Stimulated activated naive CD8-positive, alpha-beta T cell treated with anti-CD3 and anti-CD28 coated beads, Interleukin-15, Interleukin-2, amounts not matched to agents 100 ng/mL and 50 ng/mL, for 24 hours (primary cell): ENCODE results near the gene ASIP.
"Not testable (repeated sequence)": the region's sequence is repeated elsewhere in the genome, so short reads cannot be mapped to it uniquely, and the experiment has no call there.

Source experiments
- H3K27ac Mint-ChIP-seq: one replicate; pipeline ENCODE4 v1.8.0; 2021; ENCODE audit warnings: mild to moderate bottlenecking, mixed read lengths
- H3K27me3 Mint-ChIP-seq: one replicate; pipeline ENCODE4 v1.8.0; 2021; ENCODE audit warnings: mixed read lengths
- H3K36me3 Mint-ChIP-seq: one replicate; pipeline ENCODE4 v1.8.0; 2021; ENCODE audit warnings: low read depth, mixed read lengths
- H3K4me1 Mint-ChIP-seq: one replicate; pipeline ENCODE4 v1.8.0; 2021; ENCODE audit warnings: low read depth, mixed read lengths
- H3K4me3 Mint-ChIP-seq: one replicate; pipeline ENCODE4 v1.8.0; 2021; ENCODE audit warnings: mild to moderate bottlenecking, mixed read lengths
- H3K9me3 Mint-ChIP-seq: one replicate; pipeline ENCODE4 v1.8.0; 2021; ENCODE audit warnings: mixed read lengths

The ASIP gene

DNA sequence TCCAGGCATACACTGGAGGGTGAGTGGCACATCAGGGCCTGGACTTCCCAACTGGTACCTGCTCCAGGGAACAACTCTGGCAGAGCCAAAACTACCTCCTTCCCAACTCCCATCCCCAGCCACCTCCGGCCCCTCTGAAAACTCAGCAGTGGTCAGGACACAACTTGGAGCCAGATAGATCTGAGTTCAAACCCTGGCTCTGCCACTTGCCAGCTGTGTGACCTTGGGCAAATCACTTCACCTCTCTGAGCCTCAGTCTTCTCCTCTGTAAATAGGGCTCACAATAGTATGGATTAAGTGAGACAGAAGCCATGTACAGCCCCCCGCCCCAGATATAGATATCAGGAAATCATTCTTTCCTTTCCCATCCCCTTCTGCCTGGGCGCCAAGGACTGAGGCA, 51.3 kb downstream of the ASIP start:
- Mint-ChIP-seq H3K27ac (no peak overlapping the region), H3K4me3 (no peak overlapping the region), H3K36me3 (peaks cover 74% of the 10 kb centered on the region), H3K9me3 (no peaks in the 10 kb centered on the region), H3K27me3 (no peaks in the 10 kb centered on the region), H3K4me1 (no peaks in the 10 kb centered on the region)

DNA sequence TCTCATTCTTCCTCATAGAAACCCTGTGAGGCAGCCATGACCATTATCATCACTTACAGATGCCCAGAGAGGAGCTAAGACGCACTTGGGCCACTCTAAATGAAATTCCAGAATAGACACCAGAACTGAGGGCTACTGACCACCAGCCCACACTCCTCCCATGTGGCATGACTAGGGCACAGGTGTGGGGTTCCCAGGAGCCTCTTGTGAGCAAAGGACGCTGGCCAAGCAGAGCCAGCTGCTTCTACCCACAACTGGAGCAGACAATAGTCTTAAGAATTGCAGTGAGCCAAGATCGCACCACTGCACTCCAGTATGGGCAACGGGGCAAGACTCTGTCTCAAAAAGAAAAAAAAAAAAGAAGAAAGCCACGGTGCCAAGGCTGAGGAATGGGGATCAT, 51.9 kb downstream of the ASIP start:
- H3K4me1 Mint-ChIP-seq: no peaks in the 10 kb centered on the region
- no peaks in the 10 kb centered on the region for H3K9me3 Mint-ChIP-seq
- no peaks in the 10 kb centered on the region for H3K27me3 Mint-ChIP-seq
- no peak overlapping the region for H3K4me3 Mint-ChIP-seq
- H3K27ac Mint-ChIP-seq: no peak overlapping the region
- H3K36me3 Mint-ChIP-seq: peaks cover 70% of the 10 kb centered on the region

DNA sequence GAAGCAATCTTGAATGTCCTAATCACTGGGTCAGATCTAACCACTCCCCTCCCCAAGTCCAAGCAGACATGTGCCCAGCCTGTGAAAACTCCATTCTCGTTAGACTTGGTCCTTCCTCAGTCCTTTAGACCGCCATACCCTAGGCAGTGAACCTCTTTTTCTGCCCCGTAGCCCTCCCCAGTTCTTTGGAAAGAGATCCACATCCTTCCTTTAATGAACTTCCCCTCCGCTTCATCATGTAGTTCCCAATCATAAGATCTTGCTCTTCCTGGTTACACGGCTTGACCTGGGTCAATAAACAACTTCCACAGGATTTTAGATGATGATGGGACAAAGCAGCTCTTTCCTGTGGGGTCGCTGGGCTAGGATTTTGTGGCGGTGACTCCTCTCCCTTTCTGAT, 52.4 kb downstream of the ASIP start:
- Mint-ChIP-seq H3K4me3 (no peak overlapping the region), H3K27me3 (no peaks in the 10 kb centered on the region), H3K9me3 (no peaks in the 10 kb centered on the region), H3K27ac (no peak overlapping the region), H3K4me1 (no peaks in the 10 kb centered on the region), H3K36me3 (peaks cover 65% of the 10 kb centered on the region)

DNA sequence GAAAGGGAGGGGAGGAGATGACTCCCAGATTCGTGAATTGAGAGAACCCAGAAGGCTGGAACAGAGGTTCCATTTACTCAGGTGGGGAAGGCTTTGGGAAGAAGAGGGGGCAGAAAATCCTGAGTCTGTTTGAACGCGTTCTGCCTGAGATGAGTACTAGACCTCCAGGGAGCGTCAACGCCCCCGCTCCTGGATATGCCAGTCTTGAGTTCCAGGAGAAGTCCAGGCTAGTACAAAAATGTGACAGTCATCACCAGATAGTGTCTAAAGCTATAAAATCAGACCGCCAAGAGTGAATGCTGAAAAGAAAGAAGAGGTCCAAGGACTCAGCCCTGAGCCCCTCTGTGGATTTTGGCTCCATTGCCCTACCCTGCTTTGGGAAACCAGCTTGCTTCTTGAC, 53.3 kb downstream of the ASIP start:
- Mint-ChIP-seq H3K4me3 (no peak overlapping the region), H3K4me1 (no peaks in the 10 kb centered on the region), H3K9me3 (no peaks in the 10 kb centered on the region), H3K27me3 (no peaks in the 10 kb centered on the region), H3K36me3 (peaks cover 61% of the 10 kb centered on the region), H3K27ac (no peak overlapping the region)

DNA sequence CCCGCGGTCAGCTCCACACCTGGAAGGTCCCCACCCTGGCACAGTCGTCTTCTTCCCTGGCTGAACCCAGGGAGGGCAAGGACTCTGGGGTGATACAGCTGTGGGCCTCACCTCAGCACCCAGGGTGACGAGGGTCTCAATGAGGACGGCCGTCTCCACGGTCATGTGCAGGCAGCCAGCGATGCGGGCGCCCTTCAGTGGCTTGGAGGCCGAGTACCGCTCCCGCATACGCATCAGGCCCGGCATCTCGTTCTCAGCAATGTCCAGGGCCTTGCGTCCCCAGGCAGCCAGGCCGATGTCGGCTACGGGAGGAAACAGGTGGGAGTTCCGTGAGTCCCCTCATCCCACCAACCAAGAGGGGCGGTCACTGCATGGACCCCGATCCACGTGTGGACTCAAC, 54.1 kb downstream of the ASIP start:
- peaks cover 54% of the 10 kb centered on the region for H3K36me3 Mint-ChIP-seq

DNA sequence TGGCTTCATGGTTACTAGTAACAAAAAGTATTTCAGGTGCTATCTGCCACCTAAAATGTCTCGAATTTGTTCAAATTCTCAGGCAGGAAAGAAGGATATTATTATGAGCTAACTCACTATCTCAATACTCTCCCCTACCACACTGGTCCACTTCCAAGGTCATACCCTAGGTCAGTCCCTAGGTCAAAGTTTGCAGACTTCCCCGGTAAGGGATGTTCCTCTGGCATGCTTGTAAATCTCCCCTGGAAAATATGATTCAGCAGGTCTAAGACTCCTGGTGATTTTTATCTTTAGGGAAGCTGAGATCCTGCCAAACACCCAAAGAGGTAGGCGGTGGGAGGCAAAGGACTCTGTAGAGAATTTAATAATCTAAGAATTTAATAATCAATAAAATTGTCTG, 55.2 kb downstream of the ASIP start:
- Mint-ChIP-seq H3K36me3 (peaks cover 44% of the 10 kb centered on the region), H3K4me1 (no peaks in the 10 kb centered on the region), H3K4me3 (no peak overlapping the region), H3K27ac (no peak overlapping the region), H3K27me3 (no peaks in the 10 kb centered on the region), H3K9me3 (no peaks in the 10 kb centered on the region)

More for the DNA sequence above, 54.1 kb downstream of the ASIP start:
- H3K27ac Mint-ChIP-seq: no peak overlapping the region
- H3K4me3 Mint-ChIP-seq: no peak overlapping the region
- H3K27me3 Mint-ChIP-seq: no peaks in the 10 kb centered on the region
- no peaks in the 10 kb centered on the region for H3K4me1 Mint-ChIP-seq
- no peaks in the 10 kb centered on the region for H3K9me3 Mint-ChIP-seq

DNA sequence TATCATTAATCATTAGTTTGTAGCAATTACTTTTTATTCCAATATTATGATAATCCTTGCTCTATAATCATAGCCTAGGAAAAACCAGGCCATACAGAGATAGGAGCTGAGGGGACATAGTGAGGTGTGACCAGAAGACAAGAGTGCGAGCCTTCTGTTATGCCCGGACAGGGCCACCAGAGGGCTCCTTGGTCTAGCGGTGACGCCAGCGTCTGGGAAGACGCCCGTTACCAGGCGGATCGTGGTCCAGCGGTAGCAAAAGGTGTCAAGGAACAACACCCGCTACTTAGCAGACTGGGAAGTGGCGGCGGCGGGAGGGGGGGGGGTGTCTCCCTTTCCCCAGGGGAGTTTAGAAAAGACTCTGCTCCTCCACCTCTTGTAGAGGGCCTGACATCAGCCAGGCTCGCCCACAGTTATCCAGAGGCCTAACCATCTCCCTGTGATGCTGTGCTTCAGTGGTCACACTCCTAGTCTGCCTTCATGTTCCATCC, 57.1 kb downstream of the ASIP start:
- not testable (repeated sequence) for H3K4me3 Mint-ChIP-seq, H3K4me1 Mint-ChIP-seq, H3K27me3 Mint-ChIP-seq, H3K9me3 Mint-ChIP-seq, H3K27ac Mint-ChIP-seq
- peaks cover 35% of the 10 kb centered on the region for H3K36me3 Mint-ChIP-seq

DNA sequence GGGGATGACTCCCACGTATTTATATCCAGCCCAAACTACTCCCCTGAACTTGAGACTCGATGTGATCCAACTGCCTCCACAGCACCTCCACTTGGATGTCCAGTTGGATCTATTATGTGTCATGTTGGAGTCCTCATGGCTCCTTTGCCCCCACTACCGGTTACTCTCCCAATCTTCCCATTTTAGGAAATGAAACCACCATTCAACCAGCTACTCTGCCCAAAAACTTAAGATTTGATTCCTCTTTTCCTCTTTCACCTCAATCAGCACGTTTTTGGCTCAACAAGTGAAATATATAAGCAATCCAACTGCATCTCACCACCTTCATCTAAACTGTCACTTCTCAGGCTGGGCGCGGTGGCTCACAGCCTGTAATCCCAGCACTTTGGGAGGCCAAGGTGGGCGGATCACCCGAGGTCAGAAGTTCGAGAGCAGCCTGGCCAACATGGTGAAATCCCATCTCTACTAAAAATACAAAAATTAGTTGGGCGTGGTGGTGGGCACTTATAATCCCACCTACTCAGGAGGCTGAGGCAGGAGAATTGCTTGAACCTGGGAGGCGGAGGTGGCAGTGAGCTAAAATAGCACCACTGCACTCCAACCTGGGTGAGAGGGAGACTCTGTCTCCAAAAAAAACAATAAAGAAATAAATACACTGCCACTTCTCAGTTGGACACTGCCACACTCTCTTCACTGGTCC, 58.5 kb downstream of the ASIP start:
- Mint-ChIP-seq H3K27ac (no peak overlapping the region), H3K27me3 (no peaks in the 10 kb centered on the region), H3K36me3 (peaks cover 22% of the 10 kb centered on the region), H3K4me1 (peaks cover 10% of the 10 kb centered on the region), H3K4me3 (no peak overlapping the region), H3K9me3 (no peaks in the 10 kb centered on the region)

DNA sequence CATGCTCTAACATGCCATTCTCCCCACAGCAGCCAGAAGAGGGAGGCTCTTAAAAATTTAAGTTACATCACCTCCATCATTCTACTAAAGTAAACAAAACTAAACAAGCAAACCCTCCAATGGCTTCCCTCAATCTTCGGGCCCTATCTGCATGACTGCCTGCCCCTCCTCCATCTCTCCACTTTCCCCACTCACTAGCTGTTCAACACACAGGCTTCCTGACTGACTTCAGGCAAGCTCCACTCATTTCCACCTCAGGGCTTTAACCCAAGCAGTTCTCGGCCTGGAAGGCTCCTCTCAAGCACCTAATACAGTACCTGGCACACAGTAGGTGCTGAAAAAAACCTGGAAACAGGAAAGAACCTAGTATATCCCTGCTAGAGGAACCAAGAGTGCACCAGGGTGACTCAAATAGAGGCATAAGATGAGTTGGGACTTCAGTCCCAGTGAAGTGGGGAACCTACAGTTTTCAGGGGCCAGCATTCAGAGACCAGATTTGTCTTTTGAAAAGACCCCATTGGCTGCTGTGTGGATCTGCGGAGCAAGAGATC, 59.1 kb downstream of the ASIP start:
- peaks cover 10% of the 10 kb centered on the region for H3K4me1 Mint-ChIP-seq
- no peaks in the 10 kb centered on the region for H3K27me3 Mint-ChIP-seq
- H3K36me3 Mint-ChIP-seq: peaks cover 18% of the 10 kb centered on the region
- no peaks in the 10 kb centered on the region for H3K9me3 Mint-ChIP-seq
- H3K27ac Mint-ChIP-seq: no peak overlapping the region
- H3K4me3 Mint-ChIP-seq: no peak overlapping the region

DNA sequence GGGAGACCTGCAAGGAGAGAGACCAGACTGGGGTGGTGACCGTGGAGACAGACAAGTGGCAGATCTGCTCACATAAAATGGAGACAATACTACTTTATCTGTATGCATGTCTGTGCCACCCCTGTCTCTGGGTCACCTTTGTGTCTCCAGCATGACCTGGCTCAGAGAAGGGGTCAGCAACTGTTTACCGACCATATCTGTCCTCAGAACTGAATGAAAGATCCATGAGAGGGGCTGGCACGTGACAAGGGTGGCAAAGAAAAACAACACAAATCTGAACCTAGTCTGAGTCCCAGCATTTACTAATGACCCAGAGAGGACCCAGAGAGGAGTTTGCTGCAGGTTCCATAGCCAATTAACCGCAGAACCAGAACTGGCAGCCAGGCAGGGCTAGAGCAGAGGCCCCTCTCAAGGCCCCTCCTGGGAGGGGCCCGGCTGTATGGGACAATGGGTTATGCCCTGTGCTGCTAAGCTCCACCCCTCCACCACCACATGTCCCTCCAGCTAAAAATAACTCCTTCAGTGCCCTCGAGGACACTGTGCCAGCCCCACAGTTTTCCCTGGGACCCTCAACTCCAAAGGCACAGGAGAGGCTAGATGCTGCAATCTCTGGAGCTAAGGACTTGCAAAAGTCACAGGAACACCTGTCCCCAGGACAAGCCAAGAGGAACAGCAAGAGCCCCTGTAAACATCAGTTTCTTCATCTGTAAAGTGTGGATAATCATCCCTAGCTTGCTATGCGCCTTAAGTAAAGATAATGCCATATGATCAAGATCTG, 59.8 kb downstream of the ASIP start:
- Mint-ChIP-seq H3K27ac (peak overlapping the region; percentile 95), H3K36me3 (peaks cover 14% of the 10 kb centered on the region), H3K4me1 (peaks cover 10% of the 10 kb centered on the region), H3K9me3 (no peaks in the 10 kb centered on the region), H3K4me3 (no peak overlapping the region), H3K27me3 (no peaks in the 10 kb centered on the region)

DNA sequence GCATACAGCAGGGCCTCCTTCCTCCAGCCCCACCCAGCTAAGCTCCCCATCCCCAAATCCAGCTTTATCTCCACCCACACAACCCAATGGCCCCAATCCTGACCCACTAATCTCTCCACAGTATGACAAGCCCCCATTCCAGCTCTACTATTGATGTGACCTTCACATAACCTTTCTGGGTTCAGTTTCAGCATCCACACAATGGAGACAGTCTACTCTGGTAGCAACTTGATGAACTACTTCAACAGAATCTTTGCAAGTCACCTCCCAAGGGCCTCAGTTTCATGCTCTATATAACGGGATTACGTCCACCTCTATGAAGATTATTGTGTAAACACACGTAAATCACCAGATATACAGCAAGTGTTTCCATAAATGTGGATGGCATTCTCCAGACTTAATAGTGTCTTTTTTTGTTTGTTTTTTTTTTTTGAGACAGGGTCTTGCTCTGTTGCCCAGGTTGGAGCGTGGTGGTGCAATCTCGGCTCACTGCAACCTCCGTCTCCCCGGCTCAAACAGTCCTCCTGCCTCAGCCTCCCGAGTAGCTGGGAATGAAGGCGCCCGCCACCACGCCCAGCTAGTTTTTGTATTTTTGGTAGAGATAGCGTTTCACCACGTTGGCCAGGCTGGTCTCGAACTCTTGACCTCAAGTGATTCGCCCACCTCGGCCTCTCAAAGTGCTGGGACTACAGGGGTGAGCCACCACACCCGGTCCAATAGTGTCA, 60.5 kb downstream of the ASIP start:
- H3K4me1 Mint-ChIP-seq: peaks cover 10% of the 10 kb centered on the region
- peaks cover 13% of the 10 kb centered on the region for H3K36me3 Mint-ChIP-seq
- H3K4me3 Mint-ChIP-seq: no peak overlapping the region
- H3K9me3 Mint-ChIP-seq: no peaks in the 10 kb centered on the region
- no peaks in the 10 kb centered on the region for H3K27me3 Mint-ChIP-seq
- peak overlapping the region; percentile 95 for H3K27ac Mint-ChIP-seq

DNA sequence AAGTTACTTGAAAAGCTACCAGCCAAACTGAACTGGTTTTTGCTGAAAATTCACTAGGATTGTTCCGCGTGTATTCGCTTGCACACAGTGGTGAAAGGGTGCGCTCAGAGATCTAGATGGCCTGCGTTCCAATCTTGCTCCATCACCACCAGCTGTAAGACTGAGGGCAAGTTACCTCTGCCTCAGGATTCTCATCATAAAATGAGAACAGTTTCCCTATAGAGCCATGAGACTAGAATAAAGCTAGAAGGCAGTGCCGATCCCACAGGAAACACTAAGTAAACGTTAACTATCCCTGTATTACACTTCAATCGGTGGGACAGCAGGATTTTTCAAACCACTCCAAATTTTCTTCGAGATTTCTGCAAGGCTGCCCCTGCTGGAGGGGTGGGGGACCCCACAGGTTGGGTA, 61.1 kb downstream of the ASIP start:
- Mint-ChIP-seq H3K9me3 (no peaks in the 10 kb centered on the region), H3K4me3 (no peak overlapping the region), H3K27ac (peak overlapping the region; percentile 95), H3K27me3 (no peaks in the 10 kb centered on the region), H3K36me3 (peaks cover 13% of the 10 kb centered on the region), H3K4me1 (peaks cover 10% of the 10 kb centered on the region)

DNA sequence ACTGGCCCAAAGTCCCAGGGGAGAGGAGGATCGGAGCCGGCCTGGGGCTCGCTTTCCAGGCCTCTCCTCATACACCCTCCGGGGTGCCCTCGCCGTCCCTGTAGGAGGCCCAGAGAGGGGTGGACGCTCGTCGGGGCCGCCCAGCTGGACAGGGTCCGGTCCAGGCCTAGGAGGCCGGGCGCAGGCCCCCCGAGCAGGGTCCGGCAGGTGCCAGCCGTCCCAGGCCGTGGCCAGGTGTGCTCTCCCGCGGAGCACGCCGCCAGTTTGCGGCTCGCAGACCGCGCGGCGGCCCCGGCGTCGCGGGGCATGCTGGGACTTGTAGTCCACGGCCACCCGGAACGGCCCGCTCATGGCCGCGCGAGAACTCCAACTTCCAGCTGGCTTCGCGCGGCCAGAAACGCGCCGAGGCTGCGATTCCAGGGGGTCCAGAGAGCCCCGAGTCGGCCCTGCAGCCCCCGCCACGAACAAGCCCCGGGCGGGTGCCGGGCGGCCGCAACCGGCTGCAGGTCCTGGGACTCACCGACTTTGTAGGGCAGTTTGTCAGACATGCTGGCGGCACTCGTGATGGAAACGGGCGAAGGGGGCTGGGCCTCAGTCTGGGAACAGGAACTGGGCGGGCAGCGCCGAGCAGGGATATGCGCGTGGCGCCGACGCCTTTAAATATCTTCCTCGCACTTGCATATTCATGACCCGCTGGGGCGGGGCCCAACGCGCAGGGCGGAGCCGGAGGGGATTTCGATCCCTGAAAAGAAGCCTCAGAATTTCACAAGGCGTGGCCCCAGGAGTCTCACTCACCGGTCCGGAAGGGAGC, 61.7 kb downstream of the ASIP start, which contains the start of gene AHCY:
Gene AHCY (minus strand): TSS at position 633 of the 811 bp plus-strand sequence. CDS start 85 bp downstream, at position 548.
- Mint-ChIP-seq H3K9me3 (no peaks in the 10 kb centered on the region), H3K4me3 (no peak within 1 kb of the TSS), H3K4me1 (peaks cover 10% of the 10 kb centered on the region), H3K27me3 (no peaks in the 10 kb centered on the region), H3K27ac (peak within 1 kb of the TSS; percentile 95), H3K36me3 (peaks cover 9% of the 10 kb centered on the region)
